WERI-Rb-1 (cell line): Measurements from ENCODE around the gene YAF2.
"Not testable (repeated sequence)": the region's sequence is repeated elsewhere in the genome, so short reads cannot be mapped to it uniquely, and the experiment has no call there.

Experiments
- DNase-seq: peaks from one replicate; pipeline ENCODE4 v3.0.0-alpha.2; 2020
- H3K27ac ChIP-seq: fragments of 250-450 bp; sonication (Bioruptor Pico); 2 replicates; pipeline ENCODE4 v1.5.1; 2020; ENCODE audit warnings: mild to moderate bottlenecking, moderate library complexity
- H3K27me3 ChIP-seq: fragments of 250-450 bp; sonication (Bioruptor Pico); 2 replicates; pipeline ENCODE4 v1.5.1; 2021; ENCODE audit warnings: mild to moderate bottlenecking, low read depth, moderate library complexity; ENCODE audit not compliant: insufficient read depth, severe bottlenecking
- H3K36me3 ChIP-seq: fragments of 250-450 bp; sonication (Bioruptor Pico); 2 replicates; pipeline ENCODE4 v1.5.1; 2020; ENCODE audit warnings: mild to moderate bottlenecking, moderate library complexity
- H3K4me3 ChIP-seq: 2 replicates; pipeline ENCODE4 v1.5.1; 2011; ENCODE audit warnings: low read depth, mild to moderate bottlenecking, control low read depth, low read length
- H3K9me3 ChIP-seq: fragments of 250-450 bp; sonication (Bioruptor Pico); 2 replicates; pipeline ENCODE4 v1.5.1; 2021; ENCODE audit warnings: mild to moderate bottlenecking, moderate library complexity; ENCODE audit not compliant: severe bottlenecking
- CTCF ChIP-seq: IDR thresholded peaks from 2 replicates; pipeline ENCODE4 v1.5.1; 2011; ENCODE audit warnings: low read depth, mild to moderate bottlenecking, control low read depth, inconsistent platforms, low read length

YAF2 gene

DNA sequence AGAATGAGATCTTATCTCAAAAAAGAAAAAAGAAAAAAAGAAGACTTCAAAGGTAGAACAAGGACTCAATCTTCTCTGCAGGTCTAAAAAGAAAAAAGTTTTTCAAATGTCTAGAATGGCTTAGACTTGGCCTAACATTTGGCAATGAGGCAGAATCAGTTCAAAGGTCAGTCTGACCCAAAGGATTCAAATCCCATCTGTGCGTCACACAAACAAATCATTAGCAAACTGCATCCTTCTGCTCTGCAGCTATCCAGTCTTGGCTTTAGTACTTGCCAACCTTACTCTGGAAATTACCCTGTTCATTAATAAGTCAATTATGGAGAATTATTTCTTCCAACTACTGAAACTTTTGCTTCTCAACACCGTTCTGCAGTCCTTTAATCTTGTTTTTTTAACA, 3.1 kb downstream of the YAF2 start:
- no peaks in the 10 kb centered on the region for H3K9me3 ChIP-seq
- no peak overlapping the region for H3K27ac ChIP-seq
- no peak for DNase-seq
- H3K4me3 ChIP-seq: no peak overlapping the region
- H3K27me3 ChIP-seq: no peaks in the 10 kb centered on the region
- H3K36me3 ChIP-seq: peaks cover 36% of the 10 kb centered on the region
- no peak for TF ChIP-seq CTCF

DNA sequence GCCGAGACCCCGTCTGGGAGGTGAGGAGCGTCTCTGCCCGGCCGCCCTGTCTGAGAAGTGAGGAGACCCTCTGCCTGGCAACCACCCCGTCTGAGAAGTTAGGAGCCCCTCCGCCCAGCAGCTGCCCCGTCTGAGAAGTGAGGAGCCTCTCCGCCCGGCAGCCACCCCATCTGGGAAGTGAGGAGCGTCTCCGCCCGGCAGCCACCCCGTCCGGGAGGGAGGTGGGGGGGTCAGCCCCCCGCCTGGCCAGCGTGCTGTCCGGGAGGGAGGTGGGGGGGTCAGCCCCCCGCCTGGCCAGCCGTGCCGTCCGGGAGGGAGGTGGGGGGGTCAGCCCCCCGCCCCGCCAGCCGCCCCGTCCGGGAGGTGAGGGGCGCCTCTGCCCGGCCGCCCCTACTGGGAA, 10.5 kb downstream of the YAF2 start:
- H3K27ac ChIP-seq, H3K4me3 ChIP-seq, DNase-seq, H3K9me3 ChIP-seq, H3K27me3 ChIP-seq: not testable (repeated sequence)
- H3K36me3 ChIP-seq: peaks cover 28% of the 10 kb centered on the region

DNA sequence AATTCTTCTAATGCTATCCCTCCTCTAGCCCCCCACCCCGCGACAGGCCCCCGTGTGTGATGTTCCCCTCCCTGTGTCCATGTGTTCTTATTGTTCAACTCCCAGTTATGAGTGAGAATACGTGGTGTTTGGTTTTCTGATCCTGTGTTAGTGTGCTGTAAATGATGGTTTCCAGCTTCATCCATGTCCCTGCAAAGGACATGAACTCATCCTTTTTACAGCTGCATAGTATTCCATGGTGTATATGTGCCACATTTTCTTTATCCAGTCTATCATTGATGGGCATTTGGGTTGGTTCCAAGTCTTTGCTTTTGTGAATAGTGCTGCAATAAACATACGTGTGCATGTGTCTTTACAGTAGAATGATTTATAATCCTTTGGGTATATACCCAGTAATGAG, 13.5 kb downstream of the YAF2 start:
- not testable (repeated sequence) for H3K9me3 ChIP-seq, H3K4me3 ChIP-seq, H3K27me3 ChIP-seq, H3K27ac ChIP-seq, DNase-seq
- H3K36me3 ChIP-seq: peaks cover 15% of the 10 kb centered on the region

DNA sequence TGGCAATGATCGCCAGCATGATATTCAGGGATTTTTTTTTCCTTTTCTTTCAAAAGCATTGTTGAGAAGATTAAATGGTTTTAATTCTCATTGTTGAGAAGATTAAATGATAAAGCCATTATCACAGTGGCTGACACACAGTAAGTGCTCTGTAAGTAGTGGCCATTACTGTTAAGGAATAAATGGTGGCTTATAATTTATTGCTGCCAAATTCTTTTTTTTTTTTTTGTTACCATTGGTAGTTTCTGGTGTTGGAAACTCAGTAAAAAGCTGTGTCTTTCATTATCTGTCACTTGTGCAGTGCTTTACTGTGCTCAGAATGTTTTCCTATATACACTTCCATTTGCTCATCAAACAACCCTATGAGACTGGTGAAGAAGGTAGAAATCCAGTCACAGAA, 15.3 kb downstream of the YAF2 start:
- DNase-seq: no peak
- TF ChIP-seq CTCF: no peak
- Histone ChIP-seq H3K9me3 (peaks cover 5% of the 10 kb centered on the region), H3K4me3 (no peak overlapping the region), H3K27me3 (no peaks in the 10 kb centered on the region), H3K27ac (no peak overlapping the region), H3K36me3 (peaks cover 14% of the 10 kb centered on the region)

GRCh38 chr12:42221726-42222125, 16.3 kb downstream of the YAF2 start:
- Histone ChIP-seq H3K27me3 (no peaks in the 10 kb centered on the region), H3K9me3 (peaks cover 5% of the 10 kb centered on the region)
- no peak for DNase-seq

GRCh38 chr12:42217656-42218055, 20.4 kb downstream of the YAF2 start:
- no peak for DNase-seq
- Histone ChIP-seq H3K27ac (no peak overlapping the region), H3K36me3 (no peaks in the 10 kb centered on the region; the same call in 1 of the 2 replicates), H3K4me3 (no peak overlapping the region), H3K9me3 (no peaks in the 10 kb centered on the region), H3K27me3 (no peaks in the 10 kb centered on the region)
- no peak for TF ChIP-seq CTCF

More at GRCh38 chr12:42221726-42222125, 16.3 kb downstream of the YAF2 start:
- Histone ChIP-seq H3K36me3 (peaks cover 14% of the 10 kb centered on the region), H3K4me3 (no peak overlapping the region), H3K27ac (no peak overlapping the region)
- TF ChIP-seq CTCF: no peak

GRCh38 chr12:42216737-42217136, 21.3 kb downstream of the YAF2 start:
- Histone ChIP-seq H3K27ac (no peak overlapping the region), H3K9me3 (no peaks in the 10 kb centered on the region), H3K27me3 (no peaks in the 10 kb centered on the region), H3K4me3 (no peak overlapping the region), H3K36me3 (no peaks in the 10 kb centered on the region; the same call in 1 of the 2 replicates)
- TF ChIP-seq CTCF: no peak
- DNase-seq: no peak

GRCh38 chr12:42215759-42216158, 22.3 kb downstream of the YAF2 start:
- H3K9me3 ChIP-seq, H3K27ac ChIP-seq, H3K4me3 ChIP-seq, H3K36me3 ChIP-seq, DNase-seq, H3K27me3 ChIP-seq: not testable (repeated sequence)
